ENCODE data around the gene COPS7A. TPM values are rescaled to one million over a fixed set of nuclear protein-coding genes. Genes with fewer than 3 reads are reported as not detected.
A peak's percentile ranks its signal among the peaks of the same experiment; 100 is the strongest.

COPS7A gene
- total RNA-seq, 3 donors from 2014 or later (not counting 1 experiment from before 2014, with no cell fraction given), result 23.5 to 29.8 (median 28.9) TPM

DNA sequence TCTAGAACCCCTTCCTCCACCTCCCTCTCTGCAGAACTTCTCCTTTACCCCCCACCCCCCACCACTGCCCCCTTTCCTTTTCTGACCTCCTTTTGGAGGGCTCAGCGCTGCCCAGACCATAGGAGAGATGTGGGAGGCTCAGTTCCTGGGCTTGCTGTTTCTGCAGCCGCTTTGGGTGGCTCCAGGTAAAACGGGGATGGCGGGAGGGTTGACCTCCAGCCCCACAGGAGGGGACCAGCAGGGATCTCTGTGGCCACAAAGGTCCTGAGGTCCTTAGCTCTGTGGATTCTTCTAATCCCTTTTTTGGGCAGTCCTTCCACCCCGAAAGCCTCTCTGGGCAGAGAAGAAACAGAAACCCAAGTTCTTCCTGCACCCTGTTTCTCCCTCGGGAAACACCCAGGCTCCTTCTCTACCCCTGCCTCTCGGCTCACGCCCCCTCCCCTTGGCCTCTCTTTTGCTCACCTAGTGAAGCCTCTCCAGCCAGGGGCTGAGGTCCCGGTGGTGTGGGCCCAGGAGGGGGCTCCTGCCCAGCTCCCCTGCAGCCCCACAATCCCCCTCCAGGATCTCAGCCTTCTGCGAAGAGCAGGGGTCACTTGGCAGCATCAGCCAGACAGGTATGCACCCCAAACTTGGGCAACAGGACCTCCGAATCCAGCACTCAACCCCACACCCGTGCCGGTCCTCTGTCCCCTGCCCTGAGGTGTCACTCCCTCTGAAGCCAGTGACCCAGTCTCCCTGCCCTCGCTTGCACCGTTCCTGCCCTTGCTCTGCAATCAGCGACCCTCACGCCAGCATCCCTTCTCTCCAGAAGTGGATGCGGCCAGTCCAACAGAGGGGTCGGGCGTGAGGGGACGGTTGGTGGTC lies 49.1 kb downstream of the COPS7A start:
- TF ChIP-seq, protein P1, sequence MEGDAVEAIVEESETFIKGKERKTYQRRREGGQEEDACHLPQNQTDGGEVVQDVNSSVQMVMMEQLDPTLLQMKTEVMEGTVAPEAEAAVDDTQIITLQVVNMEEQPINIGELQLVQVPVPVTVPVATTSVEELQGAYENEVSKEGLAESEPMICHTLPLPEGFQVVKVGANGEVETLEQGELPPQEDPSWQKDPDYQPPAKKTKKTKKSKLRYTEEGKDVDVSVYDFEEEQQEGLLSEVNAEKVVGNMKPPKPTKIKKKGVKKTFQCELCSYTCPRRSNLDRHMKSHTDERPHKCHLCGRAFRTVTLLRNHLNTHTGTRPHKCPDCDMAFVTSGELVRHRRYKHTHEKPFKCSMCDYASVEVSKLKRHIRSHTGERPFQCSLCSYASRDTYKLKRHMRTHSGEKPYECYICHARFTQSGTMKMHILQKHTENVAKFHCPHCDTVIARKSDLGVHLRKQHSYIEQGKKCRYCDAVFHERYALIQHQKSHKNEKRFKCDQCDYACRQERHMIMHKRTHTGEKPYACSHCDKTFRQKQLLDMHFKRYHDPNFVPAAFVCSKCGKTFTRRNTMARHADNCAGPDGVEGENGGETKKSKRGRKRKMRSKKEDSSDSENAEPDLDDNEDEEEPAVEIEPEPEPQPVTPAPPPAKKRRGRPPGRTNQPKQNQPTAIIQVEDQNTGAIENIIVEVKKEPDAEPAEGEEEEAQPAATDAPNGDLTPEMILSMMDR (IDR thresholded peaks at IDR 0.05), result no peak
- DNase-seq (no peak), ATAC-seq (no peak)
- intact Hi-C loops (cut with micrococcal nuclease), result no loop called here
- H3K27ac Mint-ChIP-seq, result no peak overlapping the region
- H3K9me3 ChIP-seq (ENCODE audit: control insufficient read depth, insufficient read depth, low read length), result no peaks in the 10 kb centered on the region
- H3K36me3 Mint-ChIP-seq, result no peaks in the 10 kb centered on the region
- H3K27me3 ChIP-seq (ENCODE audit: control insufficient read depth, insufficient read depth, low read length), result peaks cover 16% of the 10 kb centered on the region
- peak overlapping the region; percentile 13 for H3K27ac ChIP-seq (ENCODE audit: low read length)
- peaks cover 7 to 20% of the 10 kb centered on the region in 2 donors for H3K4me1 Mint-ChIP-seq
- H3K4me3 Mint-ChIP-seq, result peak overlapping the region; percentile 47
- peaks cover 71 to 73% of the 10 kb centered on the region in 2 donors for H3K27me3 Mint-ChIP-seq (ENCODE audit: low read depth in 2 of 2)
- peaks cover 40% of the 10 kb centered on the region for H3K4me1 ChIP-seq (ENCODE audit: control insufficient read depth, insufficient read depth, low read length)
- 57% methylated on average over 21 of the region's 21 CpGs for WGBS (ENCODE audit: insufficient coverage)
- H3K9me3 Mint-ChIP-seq, result no peaks in the 10 kb centered on the region
- H3K36me3 ChIP-seq (ENCODE audit: control insufficient read depth, insufficient read depth, low read length), result no peaks in the 10 kb centered on the region
- H3K4me3 ChIP-seq (ENCODE audit: low read length), result peak overlapping the region; percentile 17

DNA sequence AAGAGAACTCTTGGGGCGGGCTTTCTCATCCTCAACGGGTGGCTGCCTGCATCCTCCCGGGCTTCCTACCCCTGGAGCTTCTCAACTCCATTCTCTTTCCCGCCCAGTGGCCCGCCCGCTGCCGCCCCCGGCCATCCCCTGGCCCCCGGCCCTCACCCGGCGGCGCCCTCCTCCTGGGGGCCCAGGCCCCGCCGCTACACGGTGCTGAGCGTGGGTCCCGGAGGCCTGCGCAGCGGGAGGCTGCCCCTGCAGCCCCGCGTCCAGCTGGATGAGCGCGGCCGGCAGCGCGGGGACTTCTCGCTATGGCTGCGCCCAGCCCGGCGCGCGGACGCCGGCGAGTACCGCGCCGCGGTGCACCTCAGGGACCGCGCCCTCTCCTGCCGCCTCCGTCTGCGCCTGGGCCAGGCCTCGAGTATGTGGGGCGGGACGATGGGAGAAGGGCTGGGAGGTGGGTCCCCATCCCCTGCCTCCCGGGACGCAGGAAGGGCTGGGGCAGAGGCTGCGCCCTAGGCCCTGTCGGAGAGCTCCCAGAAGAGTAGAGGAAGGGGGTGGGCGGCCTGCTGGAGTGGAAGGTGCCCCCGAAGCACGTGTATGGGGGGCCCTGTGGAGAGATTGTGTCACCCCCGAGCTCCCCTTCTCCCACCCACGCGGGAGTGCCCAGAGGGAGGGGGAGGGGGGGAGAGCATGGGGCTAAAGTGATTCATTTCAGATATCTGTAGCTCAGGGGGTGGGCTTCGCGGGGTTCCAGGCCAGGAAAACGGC lies 49.9 kb downstream of the COPS7A start:
- H3K4me1 Mint-ChIP-seq, result peaks cover 12 to 26% of the 10 kb centered on the region in 2 donors
- TF ChIP-seq, protein P1 (IDR thresholded peaks at IDR 0.05), result no peak
- Histone ChIP-seq H3K9me3 (ENCODE audit: control insufficient read depth, insufficient read depth, low read length) (no peaks in the 10 kb centered on the region), H3K36me3 (ENCODE audit: control insufficient read depth, insufficient read depth, low read length) (no peaks in the 10 kb centered on the region), H3K27ac (ENCODE audit: low read length) (peak overlapping the region; percentile 71), H3K27me3 (ENCODE audit: control insufficient read depth, insufficient read depth, low read length) (peaks cover 21% of the 10 kb centered on the region), H3K4me1 (ENCODE audit: control insufficient read depth, insufficient read depth, low read length) (peaks cover 47% of the 10 kb centered on the region), H3K4me3 (ENCODE audit: low read length) (peak overlapping the region; percentile 31)
- peak in 1 of 2 donors; percentile 48 for DNase-seq
- no peak overlapping the region for H3K27ac Mint-ChIP-seq
- 9% methylated on average over 57 of the region's 60 CpGs for WGBS (ENCODE audit: insufficient coverage)
- H3K27me3 Mint-ChIP-seq (ENCODE audit: low read depth in 2 of 2), result peaks cover 71 to 73% of the 10 kb centered on the region in 2 donors
- no peak for ATAC-seq
- no peaks in the 10 kb centered on the region for H3K9me3 Mint-ChIP-seq
- intact Hi-C loops (cut with micrococcal nuclease), result no loop called here
- no peaks in the 10 kb centered on the region for H3K36me3 Mint-ChIP-seq
- H3K4me3 Mint-ChIP-seq, result no peak overlapping the region

DNA sequence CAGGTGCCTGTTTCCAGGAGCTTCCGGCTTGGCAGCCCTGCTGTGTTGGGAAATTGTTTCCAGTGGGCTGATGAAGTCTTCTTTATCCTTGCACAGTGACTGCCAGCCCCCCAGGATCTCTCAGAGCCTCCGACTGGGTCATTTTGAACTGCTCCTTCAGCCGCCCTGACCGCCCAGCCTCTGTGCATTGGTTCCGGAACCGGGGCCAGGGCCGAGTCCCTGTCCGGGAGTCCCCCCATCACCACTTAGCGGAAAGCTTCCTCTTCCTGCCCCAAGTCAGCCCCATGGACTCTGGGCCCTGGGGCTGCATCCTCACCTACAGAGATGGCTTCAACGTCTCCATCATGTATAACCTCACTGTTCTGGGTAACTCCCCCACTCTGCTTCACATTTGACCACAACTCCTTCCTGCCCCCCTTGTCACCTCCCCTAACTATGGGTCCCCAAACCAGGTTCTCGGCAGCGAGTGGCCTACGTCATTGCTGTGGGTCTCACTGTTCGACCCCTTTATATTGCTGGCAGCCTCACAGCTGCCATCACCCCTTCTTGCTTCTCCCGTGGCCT lies 50.7 kb downstream of the COPS7A start:
- intact Hi-C loops (cut with micrococcal nuclease), result no loop called here
- Histone ChIP-seq H3K4me3 (ENCODE audit: low read length) (peak overlapping the region; percentile 31), H3K9me3 (ENCODE audit: control insufficient read depth, insufficient read depth, low read length) (no peaks in the 10 kb centered on the region), H3K36me3 (ENCODE audit: control insufficient read depth, insufficient read depth, low read length) (no peaks in the 10 kb centered on the region), H3K27ac (ENCODE audit: low read length) (peak overlapping the region; percentile 71), H3K27me3 (ENCODE audit: control insufficient read depth, insufficient read depth, low read length) (peaks cover 21% of the 10 kb centered on the region), H3K4me1 (ENCODE audit: control insufficient read depth, insufficient read depth, low read length) (peaks cover 51% of the 10 kb centered on the region)
- Mint-ChIP-seq H3K36me3 (no peaks in the 10 kb centered on the region), H3K27me3 (ENCODE audit: low read depth in 2 of 2) (peaks cover 68 to 74% of the 10 kb centered on the region in 2 donors), H3K4me1 (peaks cover 19 to 31% of the 10 kb centered on the region in 2 donors), H3K4me3 (peak overlapping the region; percentile 21), H3K9me3 (no peaks in the 10 kb centered on the region), H3K27ac (peak overlapping the region in 1 of 2 donors; percentile 45)
- 61% methylated on average over 15 of the region's 15 CpGs for WGBS (ENCODE audit: insufficient coverage)
- TF ChIP-seq, protein P1 (IDR thresholded peaks at IDR 0.05), result no peak
- ATAC-seq, result peak in 2 of 3 donors; percentile 17 to 57
- DNase-seq, result peak in 1 of 2 donors; percentile 80
